A673 (cell line): ENCODE results near the gene HCFC2. TPM values are rescaled to one million over a fixed set of nuclear protein-coding genes. Genes with fewer than 3 reads are reported as not detected.

Source experiments
- BruUV-seq: library from RNA; stranded (reverse); fragments of 400-500 nt; replicated peaks from 2 replicates; lab custom pipeline; 2021; lab: Mats Ljungman, UMichigan
- CTCF ChIA-PET: fragments of 300-600 bp; sonication (Branson Sonifier 250); formaldehyde crosslinking; loops from one replicate; lab custom pipeline; 2022; ENCODE audit warnings: antibody characterized with exemption; lab: Charles Lee
- POLR2A ChIA-PET: fragments of 300-600 bp; sonication (Branson Sonifier 250); formaldehyde crosslinking; loops from one replicate; lab custom pipeline; 2022; ENCODE audit warnings: antibody characterized with exemption; ENCODE audit not compliant: low non-redundant PET; lab: Charles Lee
- DNase-seq: peaks from one replicate; pipeline ENCODE4 v3.0.0-alpha.2; 2015; ENCODE audit warnings: low spot score
- H3K27ac ChIP-seq: fragments of 200-600 bp; sonication (generic); 2 replicates; pipeline ENCODE4 v1.5.1; 2016; ENCODE audit warnings: mixed run types, low read depth, mild to moderate bottlenecking, mixed read lengths, antibody characterized with exemption, low read length; ENCODE audit not compliant: poor library complexity, severe bottlenecking
- H3K27me3 ChIP-seq: fragments of 200-600 bp; sonication (generic); replicated peaks from 2 replicates; pipeline ENCODE4 v1.6.1; 2017; ENCODE audit warnings: mixed run types, low read depth, mild to moderate bottlenecking, mixed read lengths, antibody characterized with exemption, low read length; ENCODE audit not compliant: insufficient read depth, poor library complexity
- H3K36me3 ChIP-seq: fragments of 200-600 bp; sonication (generic); 2 replicates; pipeline ENCODE4 v1.6.1; 2016; ENCODE audit warnings: mixed run types, mild to moderate bottlenecking, mixed read lengths, antibody characterized with exemption, low read length; ENCODE audit not compliant: insufficient read depth, poor library complexity, severe bottlenecking
- H3K4me1 ChIP-seq: fragments of 200-600 bp; sonication (generic); 2 replicates; pipeline ENCODE4 v1.6.1; 2017; ENCODE audit warnings: mixed run types, mild to moderate bottlenecking, mixed read lengths, antibody characterized with exemption, low read length; ENCODE audit not compliant: insufficient read depth, poor library complexity, severe bottlenecking
- H3K4me3 ChIP-seq: fragments of 200-600 bp; sonication (generic); 2 replicates; pipeline ENCODE4 v1.5.1; 2016; ENCODE audit warnings: low read depth, mixed run types, mild to moderate bottlenecking, mixed read lengths, low read length; ENCODE audit not compliant: poor library complexity, severe bottlenecking
- H3K9me3 ChIP-seq: fragments of 200-600 bp; sonication (generic); 2 replicates; pipeline ENCODE4 v1.6.1; 2016; ENCODE audit warnings: mixed run types, low read depth, mild to moderate bottlenecking, mixed read lengths, antibody characterized with exemption, low read length; ENCODE audit not compliant: poor library complexity, severe bottlenecking
- CTCF ChIP-seq: fragments of 300-800, 200-600 bp; sonication (generic); conservative IDR thresholded peaks from 2 replicates; pipeline ENCODE4 v1.5.1; 2017; ENCODE audit warnings: low read depth, mild to moderate bottlenecking, antibody characterized with exemption, low read length, moderate library complexity, mixed read lengths
- EZH2 ChIP-seq: fragments of 200-600 bp; sonication (generic); IDR thresholded peaks from 2 replicates; pipeline ENCODE4 v1.6.1; 2017; ENCODE audit warnings: borderline replicate concordance, low read depth, mild to moderate bottlenecking, mixed read lengths, antibody characterized with exemption, low read length; ENCODE audit not compliant: poor library complexity, severe bottlenecking
- intact Hi-C: fragments of 100-400 bp; cut with micrococcal nuclease; formaldehyde crosslinking; loops from one replicate; pipeline ENCODE4 v1.10.0; 2022; ENCODE audit not compliant: unreplicated experiment
- total RNA-seq: library from RNA; stranded (reverse); gene quantifications from 2 replicates; pipeline ENCODE4 v1.2.3, GENCODE V29; 2021

Gene HCFC2
- total RNA-seq, 1 experiment from 2014 or later = 8.5 TPM

GRCh38 chr12:104105461-104105860 lies 41.1 kb downstream of the HCFC2 start:
- POLR2A ChIA-PET = no interaction called here

GRCh38 chr12:104106965-104107364 lies 42.6 kb downstream of the HCFC2 start:
- Histone ChIP-seq H3K4me1 (peaks cover 11% of the 10 kb centered on the region), H3K36me3 (no peaks in the 10 kb centered on the region), H3K9me3 (no peaks in the 10 kb centered on the region), H3K27ac (no peak overlapping the region), H3K4me3 (no peak overlapping the region), H3K27me3 (no peaks in the 10 kb centered on the region)
- DNase-seq = no peak
- CTCF ChIA-PET = no interaction called here
- POLR2A ChIA-PET = no interaction called here
- intact Hi-C loops = loop anchor here (2.0 to 10.0 kb wide), 2 partner anchors 228 to 342 kb away; no protein-coding TSS in a partner anchor
- TF ChIP-seq EZH2 = no peak
- no peak for TF ChIP-seq CTCF
- no TSS peak for BruUV-seq

More at GRCh38 chr12:104105461-104105860, 41.1 kb downstream of the HCFC2 start:
- no peak for DNase-seq
- intact Hi-C loops = loop anchor here (10.0 kb wide), 1 partner anchor 341 kb away; no protein-coding TSS in a partner anchor
- CTCF ChIA-PET = interaction anchor here (0.6 kb wide), 1 partner anchor 55 kb away, joined by 3 read pairs; no protein-coding TSS in a partner anchor
- TF ChIP-seq EZH2 = no peak
- no peak for TF ChIP-seq CTCF
- Histone ChIP-seq H3K36me3 (no peaks in the 10 kb centered on the region), H3K4me1 (peaks cover 11% of the 10 kb centered on the region), H3K4me3 (no peak overlapping the region), H3K27ac (no peak overlapping the region), H3K27me3 (no peaks in the 10 kb centered on the region), H3K9me3 (no peaks in the 10 kb centered on the region)
- BruUV-seq = no TSS peak

- peaks cover 11% of the 10 kb centered on the region for H3K4me1 ChIP-seq
- ChIA-PET POLR2A (no interaction called here), CTCF (interaction anchor here (0.5 to 2.0 kb wide), 5 partner anchors 30 to 225 kb away, joined by 3 to 12 read pairs (median 6); partner anchors contain the start of gene TDG)
- no peaks in the 10 kb centered on the region for H3K9me3 ChIP-seq
- BruUV-seq = no TSS peak
- intact Hi-C loops = loop anchor here (1.0 to 10.0 kb wide), 3 partner anchors 52 to 344 kb away; no protein-coding TSS in a partner anchor
- no peak overlapping the region for H3K27ac ChIP-seq
- H3K27me3 ChIP-seq = no peaks in the 10 kb centered on the region
- no peaks in the 10 kb centered on the region for H3K36me3 ChIP-seq
- no peak overlapping the region for H3K4me3 ChIP-seq
- DNase-seq = peak; percentile 87
- TF ChIP-seq CTCF (peak; percentile 94), EZH2 (no peak)
Observed at GRCh38 chr12:104108755-104109445, 44.6 kb downstream of the HCFC2 start.
